Measurements from ENCODE around the gene SCN5A.
"Not testable (repeated sequence)": the region's sequence is repeated elsewhere in the genome, so short reads cannot be mapped to it uniquely, and the experiment has no call there.

Gene SCN5A

DNA sequence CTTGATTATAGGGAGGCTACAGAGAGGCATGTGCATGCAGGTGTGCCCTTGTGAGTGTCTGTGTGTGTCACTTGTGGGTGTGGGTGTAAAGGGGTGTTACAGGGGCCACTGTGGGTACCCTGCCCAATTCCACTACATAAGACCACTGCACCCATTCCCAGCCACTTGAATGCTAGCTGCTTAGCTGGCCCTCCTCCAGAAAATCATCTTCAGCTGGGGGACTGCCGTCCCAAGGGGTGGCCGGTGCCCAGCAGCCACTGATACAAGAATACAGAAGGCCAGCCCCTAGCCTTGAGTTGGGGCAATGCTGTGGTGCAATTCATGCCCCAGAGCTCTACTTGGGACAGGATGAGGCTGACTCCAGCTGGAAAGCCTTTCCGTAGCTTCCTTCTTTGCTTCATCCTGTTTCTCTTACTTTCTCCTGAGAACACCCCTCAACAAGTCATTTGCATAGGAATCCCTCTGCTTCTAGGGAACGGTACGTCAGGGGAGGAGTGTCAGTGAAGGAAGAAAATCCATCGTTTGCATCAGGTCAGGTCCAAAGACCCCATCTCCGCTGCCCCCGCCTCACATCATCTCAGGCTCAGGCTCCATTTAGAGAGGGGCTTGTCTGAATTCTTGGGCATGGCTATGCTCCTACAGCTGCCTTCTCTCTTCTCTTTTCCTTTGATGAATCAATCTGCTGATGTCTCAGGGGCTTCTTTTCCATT, 72.0 kb downstream of the SCN5A start:
- no peak for DNase-seq

DNA sequence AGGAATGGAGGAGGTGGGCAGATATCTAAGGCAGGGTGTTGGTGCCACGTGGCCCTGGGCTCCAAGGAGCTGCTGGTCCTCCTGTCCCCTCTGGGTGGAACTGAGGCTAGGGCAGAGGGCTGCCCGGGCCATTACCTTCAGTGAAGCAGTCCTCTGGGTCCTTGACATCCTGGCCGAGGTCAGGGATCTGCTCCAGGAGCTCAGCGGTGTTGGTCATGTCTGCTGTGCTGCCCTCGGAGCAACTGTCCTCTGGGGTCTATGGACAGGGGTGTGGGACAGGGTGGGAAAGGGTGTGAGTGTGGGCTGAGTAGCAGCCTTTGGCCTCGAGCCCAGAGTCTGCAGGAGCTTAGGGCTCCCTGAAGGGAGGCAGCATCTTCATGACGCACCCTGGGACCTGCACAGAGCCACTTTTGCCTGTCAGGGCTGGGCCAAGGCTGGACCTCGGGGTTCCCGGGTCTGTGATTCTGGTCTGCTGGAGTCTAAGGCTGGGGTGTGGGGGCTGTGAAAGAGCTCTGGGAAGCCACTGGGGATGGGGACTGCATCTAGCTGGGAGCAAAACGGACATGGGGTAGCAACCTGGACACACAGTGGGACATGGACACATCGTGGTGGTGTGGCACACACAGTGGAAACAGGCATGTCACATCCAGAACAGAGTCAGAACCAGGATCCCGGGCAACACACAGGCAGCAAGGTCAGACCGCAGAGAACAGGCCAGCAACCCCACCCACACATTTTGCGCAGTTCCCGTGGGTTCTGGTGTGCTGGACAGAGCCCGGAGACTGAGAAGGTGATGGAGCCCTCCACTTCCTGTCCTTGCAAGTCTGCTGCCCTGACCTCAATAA, 72.7 kb downstream of the SCN5A start:
- DNase-seq, result no peak

DNA sequence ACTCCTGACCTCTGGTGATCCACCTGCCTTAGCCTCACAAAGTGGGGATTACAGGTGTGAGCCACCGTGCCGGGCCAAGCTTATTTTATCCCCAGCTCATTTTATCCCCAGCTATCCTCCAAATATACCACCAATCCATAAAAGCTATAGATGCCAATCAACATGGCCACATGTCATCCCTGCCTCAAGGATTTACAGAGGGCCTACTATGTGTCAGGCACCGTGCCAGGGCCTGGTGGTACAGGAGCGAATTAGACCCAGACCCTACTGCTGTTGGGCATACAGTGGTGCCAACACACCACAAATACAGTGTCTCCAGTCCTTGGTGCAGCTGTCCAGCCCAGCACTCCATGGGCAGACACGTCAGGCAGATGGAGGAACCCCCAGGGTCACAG, 73.4 kb downstream of the SCN5A start:
- DNase-seq, result no peak

DNA sequence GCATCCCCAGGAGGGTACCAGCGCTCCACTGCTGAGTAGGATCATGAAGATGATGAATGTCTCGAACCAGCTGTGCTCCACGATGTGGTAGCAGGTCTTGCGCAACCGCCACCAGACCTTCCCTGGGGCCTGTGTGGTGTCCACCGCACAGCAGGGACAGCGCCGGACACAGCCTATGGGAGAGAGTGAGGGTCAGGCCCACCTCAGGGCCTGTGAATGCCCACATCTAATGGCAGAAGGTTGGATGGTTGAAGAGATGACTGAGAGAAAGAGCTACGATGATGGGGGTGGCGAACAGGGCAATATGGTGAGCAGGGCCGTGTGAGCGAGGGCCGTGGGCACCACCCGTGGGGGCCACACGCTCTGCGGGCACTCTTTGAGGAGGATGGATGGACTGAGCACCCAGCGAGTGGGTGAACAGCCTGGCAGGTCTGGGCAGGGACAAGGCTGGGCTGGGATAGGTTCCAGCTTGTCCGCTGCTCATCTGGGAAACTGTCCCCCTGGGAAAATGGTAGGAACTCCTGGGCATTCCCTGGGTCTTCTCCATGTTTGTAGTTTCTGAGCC, 74.1 kb downstream of the SCN5A start:
- DNase-seq, result no peak

DNA sequence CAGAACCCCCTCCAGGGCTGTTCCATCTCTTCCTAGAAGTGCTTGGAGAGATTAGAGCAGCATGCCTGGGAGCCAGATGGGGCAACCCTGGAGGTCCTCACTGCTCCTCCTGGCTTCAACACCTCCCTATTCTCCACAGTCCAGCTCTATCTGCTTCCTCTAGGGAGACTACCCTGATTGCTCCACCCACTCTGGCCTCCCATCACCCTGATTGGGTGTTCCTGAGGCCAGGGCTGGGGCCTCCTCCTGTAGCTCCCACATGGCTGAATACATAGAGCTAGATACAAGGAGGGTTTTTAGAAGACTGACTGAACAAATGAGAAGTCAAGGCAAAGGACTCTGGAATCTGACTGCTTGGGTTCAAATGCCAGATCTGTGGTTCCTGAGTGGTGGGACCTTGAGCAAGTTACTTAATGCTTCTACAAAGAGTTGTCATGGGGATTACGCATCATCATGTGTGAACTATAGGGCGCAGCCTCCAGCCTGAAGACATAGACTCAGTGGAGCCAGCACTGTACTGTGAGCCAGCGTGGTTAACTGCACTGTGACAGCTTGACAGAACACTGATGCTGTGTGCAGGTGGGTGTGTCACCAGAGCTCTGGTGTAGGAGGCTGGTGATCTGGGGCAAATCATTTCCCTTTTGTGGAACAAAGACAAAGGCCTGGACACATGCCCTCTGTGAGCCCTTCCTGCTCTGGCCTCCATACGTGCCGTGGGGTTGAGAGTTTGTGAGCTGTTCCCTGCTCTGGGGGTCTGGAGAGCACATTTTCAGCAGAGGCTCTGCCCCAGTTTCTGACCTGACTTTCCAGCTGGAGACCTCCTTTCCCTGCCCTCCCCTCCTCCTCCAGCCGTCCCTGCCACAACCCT, 74.8 kb downstream of the SCN5A start:
- peak; percentile 6 for DNase-seq

DNA sequence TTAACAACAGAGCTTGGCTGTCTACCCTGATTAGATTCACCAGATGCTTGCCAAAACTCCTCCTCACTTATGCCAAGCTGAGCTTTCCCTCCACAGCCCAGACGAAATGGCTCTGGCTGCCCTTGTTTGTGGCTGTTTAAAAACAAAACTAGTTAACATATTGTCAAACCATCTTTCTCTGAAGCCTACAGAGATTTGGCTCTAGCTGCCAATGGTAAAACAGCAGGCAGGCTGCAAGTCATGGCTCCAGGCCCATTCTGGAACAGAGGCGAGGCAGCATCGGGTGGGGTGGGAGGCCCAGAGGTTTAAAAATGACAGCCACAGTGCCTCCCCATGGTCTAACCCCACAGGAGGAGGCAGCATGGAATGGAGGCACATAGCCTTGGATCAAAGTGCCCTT, 75.9 kb downstream of the SCN5A start:
- no peak for DNase-seq

DNA sequence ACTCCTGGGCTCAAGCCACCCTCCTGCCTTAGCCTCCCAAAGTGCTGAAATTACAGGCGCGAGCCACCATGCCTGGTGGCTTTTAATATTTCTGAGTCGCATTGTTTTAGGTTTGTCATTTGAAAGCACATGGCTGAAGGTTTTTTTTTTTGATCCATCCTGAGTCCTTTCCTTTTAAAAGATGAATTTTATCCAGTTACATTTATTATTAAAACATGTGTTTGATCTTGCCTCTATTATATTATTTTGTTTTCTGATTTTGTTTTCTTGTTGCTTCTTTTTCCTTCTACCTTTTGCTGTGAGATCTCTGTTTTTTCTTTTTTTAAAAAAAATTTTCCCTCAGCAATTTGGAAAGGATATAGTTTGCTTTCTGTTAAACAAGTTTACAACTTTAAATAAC, 76.4 kb downstream of the SCN5A start:
- DNase-seq, result no peak

DNA sequence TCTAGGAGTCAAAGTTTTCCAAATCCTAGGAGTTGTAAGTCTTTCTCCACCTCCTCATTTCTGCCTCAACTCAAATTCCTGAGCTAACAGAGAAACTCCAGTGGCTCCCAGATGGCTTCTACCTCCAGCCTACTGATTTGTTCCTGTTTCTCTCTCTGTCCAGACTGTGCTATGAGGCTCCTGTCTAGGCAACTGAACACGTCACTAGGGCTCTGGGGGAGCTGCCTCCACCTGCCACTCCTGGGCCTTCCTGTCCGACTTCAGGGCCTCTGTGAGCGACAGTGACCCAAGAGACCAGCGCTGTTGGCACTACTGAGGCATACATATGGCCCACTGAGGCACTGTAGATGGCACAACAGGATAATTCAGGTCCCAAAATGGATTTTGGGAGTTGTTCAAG, 82.0 kb downstream of the SCN5A start:
- no peak for DNase-seq

DNA sequence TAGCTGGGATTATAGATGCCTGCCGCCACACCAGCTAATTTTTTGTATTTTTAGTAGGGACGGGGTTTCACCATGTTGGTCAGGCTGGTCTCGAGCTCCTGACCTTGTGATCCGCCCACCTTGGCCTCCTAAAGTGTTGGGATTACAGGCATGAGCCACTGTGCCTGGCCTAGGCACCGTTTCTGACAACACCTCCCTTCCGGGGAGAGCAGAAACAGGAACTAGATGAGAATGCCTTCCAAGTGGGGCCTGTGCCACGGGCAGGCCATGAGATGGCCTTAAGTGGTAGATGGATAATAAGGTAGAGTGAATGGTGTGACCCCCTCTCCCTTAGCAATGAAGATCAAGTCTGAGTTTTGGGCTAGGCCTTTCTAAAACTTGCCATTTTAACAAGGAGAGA, 82.7 kb downstream of the SCN5A start:
- not testable (repeated sequence) for DNase-seq

DNA sequence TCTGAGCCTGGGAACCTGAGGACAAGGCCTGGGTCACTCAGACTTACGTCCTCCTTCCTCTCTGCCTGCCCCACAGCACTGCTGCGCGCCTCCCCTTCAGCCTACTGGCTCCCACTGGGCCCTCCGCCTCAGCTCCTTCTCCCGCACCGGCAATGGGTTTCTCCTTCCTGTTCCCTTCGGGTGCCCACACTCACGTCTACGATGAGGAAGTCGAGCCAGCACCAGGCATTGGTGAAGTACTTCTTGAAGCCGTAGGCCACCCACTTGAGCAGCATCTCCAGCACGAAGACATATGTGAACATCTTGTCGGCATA, 83.3 kb downstream of the SCN5A start:
- DNase-seq, result no peak

DNA sequence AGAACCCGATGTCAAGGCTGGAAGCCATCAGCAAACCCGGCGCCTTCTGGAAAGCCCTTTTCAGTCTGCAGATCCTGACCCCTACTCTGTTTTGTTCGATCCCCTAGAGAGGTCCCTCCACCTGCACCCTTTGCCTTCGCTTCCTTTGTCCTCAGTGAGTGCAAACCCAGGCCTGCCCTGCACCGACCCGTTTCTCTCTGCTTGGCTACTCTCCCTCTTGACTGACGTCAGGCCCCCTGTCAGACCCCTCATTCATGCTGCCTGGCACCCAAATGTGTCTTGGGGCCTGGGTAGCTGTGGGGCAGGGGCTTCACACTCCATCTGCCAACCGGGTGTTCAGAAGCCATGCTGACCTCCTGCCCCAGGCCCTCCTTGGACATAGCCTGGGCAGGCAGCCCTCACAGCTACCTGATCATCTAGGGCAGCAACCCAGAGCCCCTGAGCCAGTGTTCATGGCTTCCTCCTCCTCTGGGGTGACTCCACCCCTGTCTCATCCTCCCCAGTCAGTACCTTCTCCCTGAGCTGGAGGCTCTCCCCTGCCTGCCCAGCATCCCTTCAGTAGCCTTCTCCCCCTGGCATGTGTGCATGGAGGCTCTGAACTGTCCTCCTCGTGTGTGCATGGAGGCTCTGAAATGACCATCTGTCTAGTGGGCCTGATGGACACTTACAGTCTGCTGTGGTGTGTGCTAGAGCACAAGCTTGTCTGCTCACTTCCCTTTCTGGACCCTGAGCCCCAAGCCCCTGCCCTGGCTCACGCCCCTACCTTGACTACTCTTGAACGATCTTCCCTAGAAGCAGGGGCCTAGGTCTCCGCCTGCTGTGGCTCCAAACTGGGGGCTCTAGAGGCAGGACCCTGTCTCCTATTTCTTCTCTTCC, 83.9 kb downstream of the SCN5A start:
- DNase-seq, result no peak

DNA sequence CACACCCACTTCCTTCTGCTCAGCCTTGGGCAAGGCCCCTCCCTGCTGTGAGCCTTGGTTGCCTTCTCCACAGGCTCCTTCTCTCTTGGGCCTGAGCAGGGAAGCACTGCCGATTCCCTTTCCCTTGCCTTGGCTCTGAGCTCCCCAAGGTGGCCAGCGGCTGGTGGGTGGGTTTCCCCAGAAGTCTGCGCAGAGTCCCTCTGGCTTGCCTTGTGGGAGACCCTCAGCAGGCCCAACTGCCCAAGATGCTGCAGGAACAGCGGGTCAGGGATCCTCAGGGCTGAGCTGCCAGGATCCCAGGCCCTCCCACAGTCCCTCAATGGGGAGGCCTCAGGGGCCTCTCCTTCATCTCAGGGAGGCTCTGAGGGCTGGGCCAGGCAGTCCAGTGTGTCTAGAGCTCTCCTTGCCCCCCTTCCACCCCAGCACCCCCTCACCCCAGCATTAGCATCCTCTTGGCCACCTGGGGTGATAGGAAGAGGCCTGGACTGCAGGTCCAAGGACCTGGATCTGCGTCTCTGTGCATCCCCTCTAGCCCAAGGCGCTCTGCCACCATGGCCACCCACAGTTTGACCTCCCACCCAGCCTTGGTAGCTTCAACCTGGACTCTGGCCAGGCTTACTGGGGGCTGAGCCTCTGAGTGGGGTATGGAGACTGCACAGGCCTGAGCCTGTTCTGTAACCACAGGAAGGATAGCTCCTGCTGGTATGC, 84.7 kb downstream of the SCN5A start:
- DNase-seq, result no peak

DNA sequence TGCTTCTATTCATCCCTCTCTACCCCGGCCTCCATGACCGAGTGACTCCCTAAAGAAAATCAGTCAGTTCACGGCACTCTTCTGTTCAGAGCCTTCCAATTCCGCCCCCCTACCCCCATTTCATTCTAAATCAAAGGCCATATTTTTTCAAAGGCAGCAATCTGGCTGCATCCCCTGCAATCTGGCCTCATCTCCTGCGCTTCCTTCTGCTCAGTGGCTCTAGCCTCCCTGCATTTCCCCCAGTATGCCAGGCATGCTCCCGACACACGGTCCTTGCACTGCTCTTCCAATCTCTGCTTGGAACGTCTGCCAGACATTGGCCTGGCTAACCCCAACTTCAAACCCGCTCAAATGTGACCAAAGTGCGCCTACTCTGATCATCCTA, 85.6 kb downstream of the SCN5A start:
- DNase-seq, result no peak

DNA sequence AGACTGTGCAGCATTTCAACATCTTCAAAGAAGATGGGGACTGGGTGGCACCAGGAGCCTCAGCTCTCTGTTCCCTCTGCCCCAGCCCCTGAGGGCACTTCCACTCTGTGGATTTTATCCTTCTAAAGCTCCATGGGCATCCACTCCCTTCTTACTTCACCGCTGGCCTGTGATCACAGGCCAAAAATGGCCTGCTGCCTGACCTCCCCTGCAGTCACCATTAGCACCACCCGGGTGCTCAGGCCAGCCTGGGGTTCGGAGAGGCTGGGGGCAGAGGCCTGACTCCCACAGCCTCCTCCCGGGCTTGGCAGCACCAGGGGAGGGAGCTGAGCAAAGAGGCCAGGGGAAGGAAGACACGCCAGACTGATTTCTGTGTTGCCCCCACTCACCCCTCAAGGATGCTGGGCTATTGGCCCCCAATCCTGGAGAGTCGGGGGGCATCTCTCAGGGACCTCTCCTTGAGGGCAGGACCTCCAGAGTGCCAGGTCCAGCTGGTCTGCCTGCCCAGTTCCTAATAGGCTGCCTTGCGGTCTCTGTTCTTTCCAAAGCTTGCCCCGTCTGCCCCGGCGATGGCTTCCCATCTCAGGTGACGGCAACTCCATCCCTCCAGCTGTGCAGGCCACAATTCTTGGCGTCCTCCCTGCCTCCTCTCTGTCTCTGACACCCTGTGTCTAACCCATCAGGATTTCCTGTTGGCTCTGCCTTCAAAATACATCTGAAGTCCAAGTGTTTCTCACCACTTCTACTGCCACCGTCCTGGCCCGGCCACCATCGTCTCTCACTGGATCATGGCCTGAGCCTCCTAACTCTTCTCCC, 86.2 kb downstream of the SCN5A start:
- no peak for DNase-seq

DNA sequence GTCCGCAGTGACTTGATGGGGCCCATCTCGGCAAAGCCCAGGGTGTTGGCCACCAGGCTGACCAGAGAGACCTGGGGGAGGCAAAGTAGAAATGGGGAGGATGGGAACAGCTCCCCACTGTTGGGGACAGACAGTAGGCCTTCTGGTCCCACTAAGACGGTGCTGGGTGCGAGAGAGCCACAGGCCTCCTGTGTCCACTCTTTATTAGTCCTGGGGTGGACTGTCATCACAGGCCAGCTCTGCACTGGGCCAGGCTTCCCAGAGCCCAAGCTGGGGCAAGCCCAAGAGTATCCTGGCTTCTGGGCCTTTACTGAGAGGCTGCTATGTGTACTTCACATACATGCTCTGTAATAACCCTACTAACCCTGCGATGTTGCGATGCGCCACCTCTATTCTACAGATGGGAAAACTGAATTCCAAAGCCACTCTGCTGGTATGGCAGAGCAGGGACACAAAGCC, 87.0 kb downstream of the SCN5A start:
- DNase-seq, result no peak

DNA sequence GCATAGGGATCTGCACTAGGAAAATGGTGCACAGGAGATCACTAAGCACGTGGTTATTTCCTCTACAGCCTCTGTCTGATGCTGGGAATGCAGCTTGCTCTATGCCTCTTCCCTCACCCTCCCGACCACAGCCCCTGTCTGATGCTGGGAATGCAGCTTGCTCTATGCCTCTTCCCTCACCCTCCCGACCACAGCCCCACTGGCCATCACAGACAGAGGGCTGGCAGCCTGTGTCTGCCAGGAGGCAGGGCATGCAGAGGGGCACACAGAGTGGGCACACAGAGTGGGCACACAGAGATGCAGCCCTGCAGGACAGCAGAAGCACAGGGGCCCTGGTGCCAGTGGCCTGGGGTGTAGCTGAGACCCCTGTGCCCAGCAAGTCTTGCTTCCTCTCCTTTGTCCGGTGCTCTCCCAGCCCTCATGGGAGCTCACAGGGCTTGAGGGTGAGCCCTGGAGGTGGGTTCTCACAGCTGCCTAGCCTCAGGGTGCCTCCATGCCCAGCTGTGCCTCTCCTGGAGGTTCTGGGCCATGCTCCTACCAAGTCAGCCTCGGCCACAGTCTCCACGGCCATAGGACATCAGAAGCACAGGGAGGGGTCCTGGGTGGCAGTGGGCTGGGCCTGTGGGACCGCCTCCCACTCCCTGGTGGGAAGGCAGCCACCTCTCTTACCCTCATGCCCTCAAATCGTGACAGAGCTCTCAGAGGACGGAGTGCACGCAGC, 87.6 kb downstream of the SCN5A start:
- DNase-seq, result no peak

DNA sequence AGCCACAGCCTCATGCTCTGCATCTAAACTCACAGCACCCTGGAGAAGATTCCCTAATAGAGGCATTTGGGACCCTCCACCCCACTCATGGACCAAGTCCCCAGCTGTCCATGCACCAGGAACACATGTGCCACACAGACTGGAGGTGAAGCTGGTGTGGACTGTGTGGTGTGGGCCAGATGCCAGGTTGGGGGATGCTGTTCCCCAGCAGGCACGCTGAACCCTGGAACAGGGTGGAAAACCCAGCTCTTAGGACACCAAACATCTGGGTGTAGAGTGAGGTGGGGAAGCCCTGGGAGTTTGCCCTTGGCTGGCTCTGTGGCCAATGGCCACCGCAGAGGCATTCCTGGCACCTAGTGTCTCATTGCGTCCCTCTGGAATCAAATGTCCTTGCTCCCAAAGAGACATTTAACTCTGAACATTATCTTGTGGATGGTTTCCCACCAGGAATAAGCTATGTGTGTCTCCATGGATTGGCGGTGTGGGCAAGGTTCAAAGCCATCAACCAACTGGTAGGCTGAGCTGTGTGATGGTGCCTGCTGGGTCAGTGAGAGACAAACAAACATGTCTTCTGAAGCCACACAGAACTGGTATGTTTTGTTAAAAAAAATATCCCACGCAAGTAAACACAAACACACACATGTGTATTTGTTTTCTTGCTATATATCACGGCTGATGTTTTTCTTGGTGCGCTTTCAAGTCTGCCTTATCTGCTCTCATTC, 88.3 kb downstream of the SCN5A start:
- DNase-seq, result no peak

DNA sequence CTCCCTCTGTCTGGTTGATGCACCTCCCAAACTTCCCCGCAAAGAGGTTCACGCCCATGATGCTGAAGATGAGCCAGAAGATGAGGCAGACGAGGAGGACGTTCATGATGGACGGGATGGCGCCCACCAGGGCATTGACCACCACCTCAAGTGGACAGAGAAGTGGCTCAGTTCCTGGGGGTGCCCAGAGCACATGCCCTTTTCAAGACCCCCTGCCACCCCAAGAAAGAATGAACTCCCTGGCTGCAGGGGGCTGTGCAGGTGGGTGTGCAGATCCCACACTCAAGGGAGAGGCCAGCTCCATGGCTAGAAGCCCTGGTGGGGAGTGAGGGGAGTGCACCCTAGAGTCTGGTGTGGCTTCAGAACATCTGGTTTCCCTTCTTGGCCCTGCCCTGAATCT, 89.2 kb downstream of the SCN5A start:
- DNase-seq, result no peak

DNA sequence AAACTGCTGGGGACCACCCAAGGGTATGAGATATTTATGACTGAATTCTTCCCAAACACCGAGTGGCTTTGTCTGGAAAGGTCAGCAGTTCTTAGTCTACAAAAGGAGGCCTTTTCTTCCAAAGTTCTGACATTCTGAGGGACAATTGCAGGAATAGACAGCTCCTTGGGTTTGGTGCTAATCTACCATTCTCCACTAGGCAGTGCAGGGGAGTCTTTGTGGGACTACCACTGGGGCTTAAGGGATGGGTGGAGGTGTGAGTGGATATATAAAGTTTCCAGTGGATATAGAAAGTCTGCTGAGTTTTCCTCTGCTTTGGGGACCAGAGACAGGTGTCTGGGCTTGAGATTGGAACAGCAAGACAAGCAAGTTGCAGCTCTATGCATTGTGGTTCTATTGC, 90.6 kb downstream of the SCN5A start:
- DNase-seq, result no peak

Data from fibroblast of skin of back (primary cell).